22Rv1 (cell line): ENCODE results near the gene THADA.
"Not testable (repeated sequence)": the region's sequence is repeated elsewhere in the genome, so short reads cannot be mapped to it uniquely, and the experiment has no call there.

Experiments
- H3K27ac ChIP-seq: fragments of 450-650 bp; 2 replicates; pipeline ENCODE4 v1.5.1; 2017
- ZFX ChIP-seq: fragments of 450-650 bp; IDR thresholded peaks from 2 replicates; pipeline ENCODE4 v1.6.1; 2017; ENCODE audit warnings: antibody characterized with exemption, borderline replicate concordance
- TF ChIP-seq, protein P1 (sequence below): fragments of 450-650 bp; IDR thresholded peaks from 2 replicates; pipeline ENCODE4 v1.5.1; 2017; ENCODE audit warnings: mild to moderate bottlenecking

The THADA gene

DNA sequence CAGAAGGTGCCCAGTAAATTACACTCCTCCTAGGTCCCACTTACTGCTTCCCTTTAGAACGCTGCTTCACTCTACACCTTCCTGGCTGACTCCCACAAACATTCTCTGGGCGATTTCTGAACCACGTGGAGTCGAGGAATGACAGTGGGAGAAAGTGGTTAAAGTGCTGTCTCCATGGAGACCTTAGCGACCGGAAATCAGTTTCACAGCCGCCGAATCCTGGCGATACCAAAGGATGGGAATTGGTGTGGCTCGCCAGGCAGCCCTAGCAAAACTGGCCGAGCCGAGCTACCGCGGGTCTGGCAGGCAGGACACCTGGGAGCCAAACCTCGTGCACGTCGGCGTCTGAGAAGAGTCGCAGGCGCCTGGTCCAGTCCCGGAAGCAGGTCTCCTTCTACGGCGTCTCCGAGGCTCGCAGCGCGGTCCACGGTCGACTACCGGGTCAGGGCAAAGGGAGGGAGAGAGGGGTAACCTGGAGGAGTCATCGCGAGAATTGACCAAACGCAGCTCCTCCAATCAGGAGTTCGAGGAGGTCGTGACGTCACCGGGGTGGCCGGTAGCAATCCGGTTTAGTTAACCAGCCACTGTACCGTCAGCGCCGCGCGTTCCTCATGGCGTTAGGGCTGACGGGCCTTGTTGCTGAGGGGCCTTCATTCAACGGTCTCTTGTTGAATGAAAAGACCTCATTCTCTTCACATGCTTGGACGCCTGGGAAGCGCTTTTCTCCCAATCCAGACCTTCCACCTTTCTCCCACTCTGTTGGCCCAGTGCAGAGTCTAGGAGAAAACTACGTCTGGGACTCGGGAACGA is at the start of gene THADA:
Gene THADA, minus strand, starts transcription at position 436 of the 810 bp plus-strand sequence. CDS start 3,646 bp downstream, outside the sequence.
- no peak for TF ChIP-seq ZFX
- TF ChIP-seq, protein P1, sequence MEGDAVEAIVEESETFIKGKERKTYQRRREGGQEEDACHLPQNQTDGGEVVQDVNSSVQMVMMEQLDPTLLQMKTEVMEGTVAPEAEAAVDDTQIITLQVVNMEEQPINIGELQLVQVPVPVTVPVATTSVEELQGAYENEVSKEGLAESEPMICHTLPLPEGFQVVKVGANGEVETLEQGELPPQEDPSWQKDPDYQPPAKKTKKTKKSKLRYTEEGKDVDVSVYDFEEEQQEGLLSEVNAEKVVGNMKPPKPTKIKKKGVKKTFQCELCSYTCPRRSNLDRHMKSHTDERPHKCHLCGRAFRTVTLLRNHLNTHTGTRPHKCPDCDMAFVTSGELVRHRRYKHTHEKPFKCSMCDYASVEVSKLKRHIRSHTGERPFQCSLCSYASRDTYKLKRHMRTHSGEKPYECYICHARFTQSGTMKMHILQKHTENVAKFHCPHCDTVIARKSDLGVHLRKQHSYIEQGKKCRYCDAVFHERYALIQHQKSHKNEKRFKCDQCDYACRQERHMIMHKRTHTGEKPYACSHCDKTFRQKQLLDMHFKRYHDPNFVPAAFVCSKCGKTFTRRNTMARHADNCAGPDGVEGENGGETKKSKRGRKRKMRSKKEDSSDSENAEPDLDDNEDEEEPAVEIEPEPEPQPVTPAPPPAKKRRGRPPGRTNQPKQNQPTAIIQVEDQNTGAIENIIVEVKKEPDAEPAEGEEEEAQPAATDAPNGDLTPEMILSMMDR = no peak
- H3K27ac ChIP-seq = peak within 1 kb of the TSS; percentile 86

DNA sequence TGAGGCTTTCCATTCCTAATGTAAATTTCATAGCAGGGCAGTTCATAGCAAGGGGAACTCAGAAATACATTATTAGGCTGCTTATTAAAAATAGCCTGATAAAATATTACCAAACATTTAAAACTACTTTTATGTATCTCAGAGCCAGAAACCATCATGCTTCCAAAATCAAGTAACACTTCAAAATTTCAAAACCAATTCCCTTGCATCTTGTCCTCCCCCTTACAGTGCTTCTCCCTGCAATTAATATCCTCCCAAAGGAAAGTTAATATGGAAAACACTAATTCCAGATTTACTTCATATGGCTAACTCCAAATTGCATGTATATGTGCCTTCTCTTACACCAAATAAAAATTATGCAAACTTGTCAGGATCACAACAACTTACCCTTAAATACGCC is 47.8 kb upstream of the THADA start:
- H3K27ac ChIP-seq = no peak overlapping the region
- TF ChIP-seq, protein P1 = no peak
- no peak for TF ChIP-seq ZFX

DNA sequence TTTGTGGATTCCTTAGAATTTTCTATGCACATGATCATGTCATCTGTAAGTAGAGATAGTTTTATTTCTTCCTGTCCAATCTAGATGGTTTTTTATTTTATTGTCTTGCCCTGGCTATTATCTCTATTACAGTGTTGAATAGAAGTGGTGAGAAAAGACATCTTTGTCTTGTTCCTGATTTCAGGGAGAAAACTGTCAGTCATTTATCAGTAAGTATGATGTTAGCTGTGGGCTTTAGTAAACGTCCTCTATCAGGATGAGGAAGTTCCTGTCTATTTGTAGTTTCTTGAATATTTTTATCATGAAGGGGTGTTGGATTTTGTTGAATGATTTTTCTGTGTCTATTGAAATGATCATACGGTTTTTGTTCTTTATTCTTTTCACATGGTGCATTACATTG is 46.5 kb upstream of the THADA start:
- H3K27ac ChIP-seq = no peak overlapping the region
- TF ChIP-seq ZFX = no peak
- TF ChIP-seq, protein P1 = no peak

DNA sequence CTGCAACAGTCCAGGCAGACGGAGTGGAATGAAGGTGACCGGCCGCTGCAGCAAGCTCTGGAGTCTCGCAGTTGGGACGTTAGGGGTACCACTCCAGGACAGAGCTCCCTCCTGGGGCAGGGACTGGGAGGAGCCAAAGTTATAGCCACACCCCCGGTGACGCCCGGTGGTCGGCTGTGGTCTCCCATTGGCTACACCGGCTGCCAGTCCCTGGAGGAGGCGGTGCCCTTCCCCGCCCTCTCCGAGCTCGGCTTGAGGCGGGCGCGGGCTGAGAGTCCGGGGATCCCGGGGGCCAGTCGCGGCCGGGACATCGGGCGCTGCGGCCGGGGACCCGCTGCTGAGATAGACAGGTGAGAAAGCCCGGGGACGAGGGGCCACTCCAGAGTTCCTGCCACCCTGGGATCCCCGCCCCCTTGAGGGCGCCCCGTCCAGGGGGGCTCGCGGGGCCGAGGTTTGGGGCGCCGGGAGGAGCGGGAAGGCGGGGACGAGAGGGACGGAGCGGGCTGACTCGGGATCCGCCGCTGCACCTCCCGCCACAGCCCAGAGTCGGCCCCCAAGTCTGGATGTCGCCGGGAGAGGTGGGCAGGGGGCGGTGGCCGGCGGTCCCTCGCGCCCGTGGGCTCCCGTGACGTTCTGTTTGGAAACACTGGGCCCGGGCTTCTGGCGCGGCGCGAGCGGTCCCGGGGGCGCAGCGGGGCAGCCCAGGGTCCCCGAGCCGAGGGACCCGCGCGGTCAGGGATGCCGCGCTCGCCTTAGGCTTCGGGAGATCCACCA is 41.4 kb upstream of the THADA start, which contains the start of gene PLEKHH2:
Gene PLEKHH2, plus strand, starts transcription at position 231 of the 774 bp plus-strand sequence. CDS start 7,414 bp downstream, outside the sequence.
- no peak within 1 kb of the TSS for H3K27ac ChIP-seq
- no peak for TF ChIP-seq ZFX
- TF ChIP-seq, protein P1 = no peak

GRCh38 chr2:43636621-43637020 is 40.8 kb upstream of the THADA start:
- H3K27ac ChIP-seq = no peak overlapping the region
- TF ChIP-seq ZFX = no peak
- TF ChIP-seq, protein P1 = no peak

- H3K27ac ChIP-seq = not testable (repeated sequence)
Observed at GRCh38 chr2:43636153-43636552, 40.3 kb upstream of the THADA start.

GRCh38 chr2:43634604-43635306 is 38.9 kb upstream of the THADA start:
- no peak for TF ChIP-seq ZFX
- TF ChIP-seq, protein P1 = no peak
- H3K27ac ChIP-seq = peak overlapping the region; percentile 64
